Common myeloid progenitor, CD34-positive (primary cell): ENCODE results near the gene PDE8A.
A peak's percentile ranks its signal among the peaks of the same experiment; 100 is the strongest.
"Not testable (repeated sequence)": the region's sequence is repeated elsewhere in the genome, so short reads cannot be mapped to it uniquely, and the experiment has no call there.

Experiments used
- CTCF ChIA-PET: fragments of 350-600 bp; sonication (Branson Sonifier 250); formaldehyde crosslinking; loops from one replicate; lab custom pipeline; 2021; ENCODE audit warnings: antibody characterized with exemption; lab: Charles Lee
- POLR2A ChIA-PET: fragments of 350-600 bp; sonication (Branson Sonifier 250); formaldehyde crosslinking; loops from one replicate; lab custom pipeline; 2021; ENCODE audit warnings: antibody characterized with exemption; lab: Charles Lee
- DNase-seq, 3 donors: peaks; one replicate each; pipeline versions ENCODE4 v3.0.0 to v3.0.0-alpha.2; 2013
- H3K27ac ChIP-seq, 2 experiments: 1 replicate in 1 of 2; 2 replicates in 1 of 2; pipeline ENCODE4 v1.7.0; 2013; ENCODE audit warnings: inconsistent platforms in 2 of 2, low read length in 2 of 2, mild to moderate bottlenecking in 2 of 2, low read depth in 1 of 2, moderate library complexity in 1 of 2; ENCODE audit not compliant: severe bottlenecking in 2 of 2, insufficient read depth in 1 of 2, poor library complexity in 1 of 2
- H3K27me3 ChIP-seq, 5 experiments: replicated peaks in 2 of 5; 1 replicate in 3 of 5; 2 replicates in 2 of 5; pipeline versions ENCODE4 v1.6.1 to v1.7.0; 2013; ENCODE audit warnings: low read length in 4 of 5, mild to moderate bottlenecking in 2 of 5, moderate library complexity in 2 of 5, inconsistent platforms in 1 of 5; ENCODE audit not compliant: insufficient read depth in 5 of 5, control insufficient read depth in 4 of 5
- H3K36me3 ChIP-seq, 4 experiments: 1 replicate in 2 of 4; 2 replicates in 2 of 4; pipeline versions ENCODE4 v1.6.1 to v1.7.0; 2013; ENCODE audit warnings: low read length in 3 of 4, control low read depth in 1 of 4, mild to moderate bottlenecking in 1 of 4; ENCODE audit not compliant: control insufficient read depth in 4 of 4, insufficient read depth in 4 of 4
- H3K4me1 ChIP-seq, 4 experiments: 1 replicate in 3 of 4; 2 replicates in 1 of 4; pipeline versions ENCODE4 v1.6.1 to v1.7.1; 2013; ENCODE audit warnings: low read length in 3 of 4, mild to moderate bottlenecking in 3 of 4, control low read depth in 1 of 4, inconsistent platforms in 1 of 4, moderate library complexity in 1 of 4; ENCODE audit not compliant: control insufficient read depth in 4 of 4, insufficient read depth in 4 of 4; ENCODE audit errors: control extremely low read depth in 1 of 4
- H3K4me3 ChIP-seq, 7 experiments: 1 replicate in 4 of 7; 2 replicates in 3 of 7; pipeline versions ENCODE4 v1.5.1 to v1.7.0; 2013; ENCODE audit warnings: mild to moderate bottlenecking in 7 of 7, low read length in 6 of 7, moderate library complexity in 6 of 7, inconsistent platforms in 2 of 7, low read depth in 2 of 7, control low read depth in 1 of 7; ENCODE audit not compliant: insufficient read depth in 4 of 7, control insufficient read depth in 1 of 7; ENCODE audit errors: extremely low read depth in 1 of 7
- H3K9me3 ChIP-seq, 5 experiments: 1 replicate in 4 of 5; 2 replicates in 1 of 5; pipeline versions ENCODE4 v1.6.1 to v1.7.1; 2013; ENCODE audit warnings: low read length in 4 of 5, mild to moderate bottlenecking in 2 of 5, inconsistent platforms in 1 of 5, low read depth in 1 of 5, moderate library complexity in 1 of 5; ENCODE audit not compliant: control insufficient read depth in 4 of 5, insufficient read depth in 2 of 5; ENCODE audit errors: control extremely low read depth in 1 of 5
- WGBS: methylation state at CpG from one replicate; pipeline ENCODE4 v1.1.5; 2013; ENCODE audit not compliant: insufficient coverage; 5-methylcytosine and 5-hydroxymethylcytosine counted together

The PDE8A gene

GRCh38 chr15:84988909-84989644 is 7.4 kb downstream of the PDE8A start:
- no peak for DNase-seq
- ChIA-PET CTCF (interaction anchor here (1.0 to 1.5 kb wide), 4 partner anchors 15 to 59 kb away, joined by 3 to 4 read pairs (median 3); no protein-coding TSS in a partner anchor), POLR2A (no interaction called here)
- Histone ChIP-seq H3K4me3 (no peak overlapping the region), H3K36me3 (no peaks in the 10 kb centered on the region), H3K27me3 (peaks cover 0 to 2% (median 0%) of the 10 kb centered on the region in 5 experiments), H3K27ac (no peak overlapping the region), H3K4me1 (peaks cover 0 to 14% (median 2%) of the 10 kb centered on the region in 4 experiments), H3K9me3 (no peaks in the 10 kb centered on the region)
- 100% methylated on average over 1 of the region's 2 CpGs for WGBS

- H3K4me3 ChIP-seq, result no peak overlapping the region
- WGBS, result no CpG with 5 or more reads among the region's 1 CpG
Observed at GRCh38 chr15:84990507-84990906, 8.9 kb downstream of the PDE8A start.

GRCh38 chr15:84991014-84991712 is 9.5 kb downstream of the PDE8A start:
- peak in 2 of 3 donors; percentile 32 to 45 for DNase-seq
- 100% methylated on average over 1 of the region's 4 CpGs for WGBS
- CTCF ChIA-PET, result interaction anchor here (1.1 to 2.4 kb wide), 3 partner anchors 10 to 14 kb away, joined by 3 to 6 read pairs (median 3); no protein-coding TSS in a partner anchor
- no peaks in the 10 kb centered on the region for H3K9me3 ChIP-seq
- H3K27me3 ChIP-seq, result no peaks in the 10 kb centered on the region
- POLR2A ChIA-PET, result no interaction called here
- H3K27ac ChIP-seq, result no peak overlapping the region
- no peak overlapping the region for H3K4me3 ChIP-seq
- no peaks in the 10 kb centered on the region for H3K36me3 ChIP-seq
- peaks cover 0 to 14% (median 2%) of the 10 kb centered on the region in 4 experiments for H3K4me1 ChIP-seq

More at GRCh38 chr15:84990507-84990906, 8.9 kb downstream of the PDE8A start:
- ChIA-PET CTCF (interaction anchor here (1.1 to 2.4 kb wide), 2 partner anchors 10 to 15 kb away, joined by 3 to 6 read pairs; no protein-coding TSS in a partner anchor), POLR2A (no interaction called here)
- H3K36me3 ChIP-seq, result no peaks in the 10 kb centered on the region
- H3K9me3 ChIP-seq, result no peaks in the 10 kb centered on the region
- peaks cover 0 to 14% (median 2%) of the 10 kb centered on the region in 4 experiments for H3K4me1 ChIP-seq
- H3K27ac ChIP-seq, result no peak overlapping the region
- no peak for DNase-seq
- no peaks in the 10 kb centered on the region for H3K27me3 ChIP-seq

- ChIA-PET CTCF (interaction anchor here (1.5 to 2.4 kb wide), 2 partner anchors 12 kb away, joined by 3 to 6 read pairs; no protein-coding TSS in a partner anchor), POLR2A (interaction anchor here (0.8 kb wide), 1 partner anchor 9 kb away, joined by 3 read pairs; no protein-coding TSS in a partner anchor)
- H3K27ac ChIP-seq, result no peak overlapping the region
- no peak overlapping the region for H3K4me3 ChIP-seq
- no peaks in the 10 kb centered on the region for H3K9me3 ChIP-seq
- H3K4me1 ChIP-seq, result peaks cover 0 to 12% (median 2%) of the 10 kb centered on the region in 4 experiments
- 100% methylated on average over 4 of the region's 4 CpGs for WGBS
- peak in 2 of 3 donors; percentile 55 to 58 for DNase-seq
- no peaks in the 10 kb centered on the region for H3K27me3 ChIP-seq
- H3K36me3 ChIP-seq, result no peaks in the 10 kb centered on the region
Observed at GRCh38 chr15:84992157-84992944, 10.7 kb downstream of the PDE8A start.

- Histone ChIP-seq H3K4me3 (no peak overlapping the region), H3K36me3 (no peaks in the 10 kb centered on the region), H3K27me3 (no peaks in the 10 kb centered on the region), H3K9me3 (no peaks in the 10 kb centered on the region), H3K27ac (no peak overlapping the region), H3K4me1 (peaks cover 0 to 5% (median 0%) of the 10 kb centered on the region in 4 experiments)
- ChIA-PET CTCF (no interaction called here), POLR2A (no interaction called here)
- WGBS, result 100% methylated on average over 1 of the region's 1 CpG
- no peak for DNase-seq
Observed at GRCh38 chr15:84996055-84996454, 14.4 kb downstream of the PDE8A start.

- CTCF ChIA-PET, H3K36me3 ChIP-seq, DNase-seq, H3K27ac ChIP-seq, H3K4me3 ChIP-seq, H3K27me3 ChIP-seq, H3K4me1 ChIP-seq, H3K9me3 ChIP-seq: not testable (repeated sequence)
- 100% methylated on average over 1 of the region's 5 CpGs for WGBS
- POLR2A ChIA-PET, result interaction anchor here (0.7 kb wide), 1 partner anchor 547 kb away, joined by 5 read pairs; no protein-coding TSS in a partner anchor
Observed at GRCh38 chr15:84996714-84997113, 15.1 kb downstream of the PDE8A start.
